Chondrocyte (in vitro differentiated cells): ENCODE results near the gene NKD2. TPM values are rescaled to one million over a fixed set of nuclear protein-coding genes. Genes with fewer than 3 reads are reported as not detected.

Source experiments
- DNase-seq: peaks from one replicate; pipeline ENCODE4 v3.0.0; 2021; ENCODE audit warnings: mixed read lengths, low spot score
- H3K27ac Mint-ChIP-seq: one replicate; pipeline ENCODE4 v1.8.0; 2021; ENCODE audit warnings: mild to moderate bottlenecking, moderate library complexity, mixed read lengths; ENCODE audit not compliant: unreplicated experiment
- H3K27me3 Mint-ChIP-seq: 2 replicates; pipeline ENCODE4 v1.8.0; 2021; ENCODE audit warnings: low read depth, mixed read lengths
- H3K36me3 Mint-ChIP-seq: 2 replicates; pipeline ENCODE4 v1.8.0; 2021; ENCODE audit warnings: low read depth, mixed read lengths
- H3K4me1 Mint-ChIP-seq: 2 replicates; pipeline ENCODE4 v1.8.0; 2021; ENCODE audit warnings: low read depth, mild to moderate bottlenecking, mixed read lengths
- H3K4me3 Mint-ChIP-seq: one replicate; pipeline ENCODE4 v1.8.0; 2021; ENCODE audit warnings: mild to moderate bottlenecking, moderate library complexity, mixed read lengths; ENCODE audit not compliant: unreplicated experiment
- H3K9me3 Mint-ChIP-seq: 2 replicates; pipeline ENCODE4 v1.8.0; 2021; ENCODE audit warnings: low read depth, mixed read lengths
- total RNA-seq: library from RNA; stranded (reverse); gene quantifications from 3 replicates; pipeline ENCODE4 v1.2.1, GENCODE V29; 2021
- TF ChIP-seq, protein P1 (sequence below): fragments of 200-600 bp; sonication (generic); IDR thresholded peaks from 2 replicates; pipeline ENCODE4 v1.5.0; 2021; ENCODE audit warnings: antibody characterized with exemption, mild to moderate bottlenecking, moderate library complexity

The NKD2 gene
- total RNA-seq, 1 donor from 2014 or later: not detected

DNA sequence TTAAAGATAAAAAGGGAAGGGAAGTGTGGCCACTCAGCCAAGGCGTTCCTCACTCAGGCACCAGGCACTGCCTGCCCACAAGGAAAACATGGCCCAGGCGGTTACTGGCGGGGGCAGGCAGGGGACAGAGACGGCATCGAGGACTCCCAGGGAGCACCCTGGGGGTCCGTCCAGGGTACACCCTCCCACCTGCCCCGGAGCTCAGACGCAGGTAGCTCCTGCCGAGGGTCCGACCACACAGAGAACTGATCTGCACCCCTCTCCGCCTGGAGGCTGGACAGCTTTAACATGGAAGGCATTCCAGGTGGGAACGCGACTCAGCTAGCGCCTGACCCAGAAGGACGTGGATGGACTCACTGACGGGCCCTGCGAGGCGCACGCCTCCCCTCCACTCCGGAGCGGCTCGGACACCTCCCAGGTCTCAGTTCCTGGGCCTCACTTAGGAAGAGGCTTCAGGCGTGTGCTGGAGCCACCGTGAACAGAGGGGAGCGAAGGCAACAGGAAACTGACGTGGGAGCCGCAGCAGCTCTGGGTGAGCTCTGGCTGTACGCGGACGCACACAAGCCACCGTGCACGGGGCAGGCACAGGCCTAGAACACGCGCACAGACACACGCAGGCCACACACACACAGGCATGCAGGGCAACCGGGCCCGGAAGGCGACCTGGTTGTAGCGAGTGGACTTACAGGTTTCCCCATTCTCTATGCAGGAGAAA is 47.5 kb downstream of the NKD2 start:
- no peaks in the 10 kb centered on the region for H3K4me1 Mint-ChIP-seq
- no peaks in the 10 kb centered on the region for H3K9me3 Mint-ChIP-seq
- TF ChIP-seq, protein P1, sequence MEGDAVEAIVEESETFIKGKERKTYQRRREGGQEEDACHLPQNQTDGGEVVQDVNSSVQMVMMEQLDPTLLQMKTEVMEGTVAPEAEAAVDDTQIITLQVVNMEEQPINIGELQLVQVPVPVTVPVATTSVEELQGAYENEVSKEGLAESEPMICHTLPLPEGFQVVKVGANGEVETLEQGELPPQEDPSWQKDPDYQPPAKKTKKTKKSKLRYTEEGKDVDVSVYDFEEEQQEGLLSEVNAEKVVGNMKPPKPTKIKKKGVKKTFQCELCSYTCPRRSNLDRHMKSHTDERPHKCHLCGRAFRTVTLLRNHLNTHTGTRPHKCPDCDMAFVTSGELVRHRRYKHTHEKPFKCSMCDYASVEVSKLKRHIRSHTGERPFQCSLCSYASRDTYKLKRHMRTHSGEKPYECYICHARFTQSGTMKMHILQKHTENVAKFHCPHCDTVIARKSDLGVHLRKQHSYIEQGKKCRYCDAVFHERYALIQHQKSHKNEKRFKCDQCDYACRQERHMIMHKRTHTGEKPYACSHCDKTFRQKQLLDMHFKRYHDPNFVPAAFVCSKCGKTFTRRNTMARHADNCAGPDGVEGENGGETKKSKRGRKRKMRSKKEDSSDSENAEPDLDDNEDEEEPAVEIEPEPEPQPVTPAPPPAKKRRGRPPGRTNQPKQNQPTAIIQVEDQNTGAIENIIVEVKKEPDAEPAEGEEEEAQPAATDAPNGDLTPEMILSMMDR: no peak
- DNase-seq: no peak
- H3K36me3 Mint-ChIP-seq: no peaks in the 10 kb centered on the region
- no peak overlapping the region for H3K4me3 Mint-ChIP-seq
- no peaks in the 10 kb centered on the region for H3K27me3 Mint-ChIP-seq
- H3K27ac Mint-ChIP-seq: no peak overlapping the region

DNA sequence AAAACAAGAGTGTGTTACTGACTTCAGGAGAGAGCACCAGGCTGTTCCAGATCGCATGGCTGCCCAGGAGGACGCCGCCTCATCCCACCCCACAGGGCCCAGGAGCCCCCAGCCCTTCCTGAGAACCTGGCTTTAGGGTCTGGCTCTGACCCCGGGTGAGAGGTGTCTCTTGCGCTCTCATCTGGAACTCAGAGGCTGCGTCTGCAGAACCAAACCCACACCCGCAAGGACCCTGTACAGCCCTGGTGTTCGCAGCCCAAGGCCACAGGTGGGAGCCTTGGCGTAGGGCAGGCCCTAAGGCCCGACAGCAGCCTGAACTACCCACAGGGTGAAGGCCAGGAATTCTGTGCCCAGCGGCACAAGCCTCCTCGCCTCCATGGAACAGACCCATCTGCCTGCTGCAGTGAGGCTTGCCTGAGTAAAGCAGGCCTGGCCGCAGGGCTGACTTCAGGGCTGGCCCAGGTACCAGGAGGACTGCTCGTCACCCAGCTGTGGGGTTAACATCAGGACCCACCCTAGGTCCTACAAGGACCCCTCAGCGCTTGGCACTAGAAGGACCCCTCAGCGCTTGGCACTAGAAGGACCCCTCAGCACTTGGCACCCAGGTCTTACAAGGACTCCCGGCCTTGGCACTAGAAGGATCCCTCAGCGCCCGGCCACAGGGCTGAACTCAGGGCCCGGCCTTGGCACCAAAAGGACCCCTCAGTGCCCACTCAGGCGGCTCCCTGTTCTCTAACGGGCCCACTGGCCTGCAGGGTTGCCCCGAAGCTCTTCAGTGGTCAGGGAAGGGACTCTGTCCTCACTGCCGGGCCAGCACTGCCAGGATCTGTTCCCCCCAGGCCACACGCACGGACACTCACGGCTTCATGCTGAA is 48.2 kb downstream of the NKD2 start:
- no peak overlapping the region for H3K27ac Mint-ChIP-seq

DNA sequence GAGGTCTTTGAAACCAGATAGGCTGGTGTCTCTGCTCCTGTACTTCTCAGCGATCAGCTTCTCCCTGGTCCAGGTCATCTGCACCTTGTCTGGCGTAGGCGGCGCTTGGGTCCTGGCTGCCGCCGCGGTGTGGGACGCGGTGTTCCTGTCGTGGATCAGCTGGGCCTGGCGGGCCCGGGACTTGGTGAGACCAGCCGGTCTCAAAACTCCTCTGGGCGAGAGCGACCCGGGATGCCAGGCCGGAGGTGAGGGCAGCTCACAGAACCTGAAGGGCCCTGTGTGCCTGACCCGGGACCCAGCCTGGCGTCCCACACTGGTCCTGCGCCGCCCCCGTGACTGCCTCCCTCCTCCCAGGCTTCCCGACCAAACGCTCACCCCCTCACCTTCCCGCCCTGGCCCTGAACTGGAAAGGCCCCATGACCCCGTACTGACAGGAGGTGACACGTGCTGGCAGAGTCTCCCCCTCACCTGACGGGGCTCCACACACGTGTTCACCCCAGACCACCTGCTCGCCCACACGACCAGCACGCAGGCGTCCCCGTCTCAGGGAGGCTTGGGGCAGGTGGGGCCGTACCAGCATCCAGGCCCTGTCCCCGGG is 49.0 kb downstream of the NKD2 start:
- Mint-ChIP-seq H3K36me3 (no peaks in the 10 kb centered on the region), H3K4me1 (no peaks in the 10 kb centered on the region), H3K27ac (no peak overlapping the region), H3K9me3 (no peaks in the 10 kb centered on the region), H3K27me3 (peaks cover 2% of the 10 kb centered on the region), H3K4me3 (no peak overlapping the region)
- no peak for DNase-seq
- TF ChIP-seq, protein P1: no peak

More for the DNA sequence above, 48.2 kb downstream of the NKD2 start:
- Mint-ChIP-seq H3K27me3 (no peaks in the 10 kb centered on the region), H3K4me1 (no peaks in the 10 kb centered on the region), H3K9me3 (no peaks in the 10 kb centered on the region), H3K4me3 (no peak overlapping the region), H3K36me3 (no peaks in the 10 kb centered on the region)
- no peak for DNase-seq
- TF ChIP-seq, protein P1: no peak

DNA sequence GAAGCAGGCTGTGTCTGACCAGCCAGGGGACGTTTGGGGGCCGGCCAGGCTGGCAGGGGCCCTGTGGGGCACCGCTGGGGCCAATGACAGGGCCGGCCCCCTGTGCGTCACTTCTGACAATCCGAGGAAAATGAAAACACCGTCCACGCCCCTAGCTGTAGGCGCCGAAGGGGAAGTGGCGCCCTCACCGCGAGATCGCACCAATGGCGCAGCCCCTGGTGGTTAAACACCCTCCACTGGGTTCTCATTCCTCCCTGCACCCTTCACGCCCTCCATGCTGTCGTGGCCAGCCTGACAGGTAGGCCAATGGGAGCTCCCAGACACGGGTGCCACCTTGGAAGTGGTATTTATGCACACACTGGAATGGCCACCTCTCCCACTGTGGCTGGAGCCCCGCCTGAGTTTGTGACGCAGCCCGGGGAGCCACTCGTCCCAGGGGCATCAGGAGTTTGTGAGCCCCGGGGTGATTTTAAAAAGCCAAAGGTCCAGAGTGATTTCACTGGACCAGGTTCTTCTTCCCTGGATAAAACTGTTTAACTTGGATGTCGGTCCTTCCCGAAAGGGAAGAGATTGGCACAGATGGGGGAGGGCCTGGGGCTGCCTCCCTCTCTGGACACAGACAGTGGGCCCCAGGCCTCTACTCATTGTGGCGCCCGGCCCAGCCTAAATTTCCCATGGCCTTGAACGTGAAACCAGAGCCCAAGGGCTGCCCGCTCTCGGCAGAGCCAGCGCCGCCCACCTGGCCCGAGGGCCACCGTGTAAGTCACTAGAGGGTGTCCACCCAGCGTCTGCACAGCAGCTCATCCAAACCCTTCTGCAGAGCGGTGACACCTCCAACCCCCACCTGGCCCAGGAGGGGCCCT is 49.7 kb downstream of the NKD2 start:
- Mint-ChIP-seq H3K27me3 (peaks cover 2% of the 10 kb centered on the region), H3K36me3 (no peaks in the 10 kb centered on the region), H3K27ac (no peak overlapping the region), H3K4me3 (no peak overlapping the region), H3K4me1 (no peaks in the 10 kb centered on the region), H3K9me3 (no peaks in the 10 kb centered on the region)
- TF ChIP-seq, protein P1: no peak
- no peak for DNase-seq
